ENCODE measurements around the gene MYO16. TPM values are rescaled to one million over a fixed set of nuclear protein-coding genes. Genes with fewer than 3 reads are reported as not detected.

MYO16 gene
- total RNA-seq, 1 donor from 2014 or later = 0.49 TPM

DNA sequence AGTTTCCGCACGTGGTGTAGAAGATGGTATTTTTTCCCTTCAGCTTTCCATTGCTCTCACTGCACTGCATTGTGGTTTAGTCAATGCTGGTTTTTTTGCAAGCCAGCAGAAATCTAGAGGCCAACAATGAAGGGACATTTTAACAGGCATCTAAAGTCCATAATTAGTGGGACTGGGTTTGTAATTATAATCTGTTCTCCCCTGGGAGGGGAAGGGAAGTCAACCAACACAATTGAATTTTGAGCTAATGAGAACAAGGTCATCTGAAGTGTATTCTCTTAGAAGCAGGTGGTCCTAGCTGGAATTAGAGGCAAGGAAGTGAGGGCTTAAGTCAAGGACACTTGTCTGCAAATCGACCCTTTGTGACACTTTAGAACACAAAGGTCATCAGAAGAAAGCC is 156.4 kb downstream of the MYO16 start:
- Histone ChIP-seq H3K27me3 (no peaks in the 10 kb centered on the region), H3K9me3 (no peaks in the 10 kb centered on the region), H3K4me3 (no peak overlapping the region), H3K27ac (no peak overlapping the region), H3K4me1 (no peaks in the 10 kb centered on the region), H3K36me3 (no peaks in the 10 kb centered on the region)
- intact Hi-C loops (cut with DNase I) = no loop called here
- TF ChIP-seq POLR2A (IDR thresholded peaks at IDR 0.05) (no peak), POLR2AphosphoS5 (IDR thresholded peaks at IDR 0.05; ENCODE audit: insufficient read depth in 1 of 2, low read depth in 1 of 2) (no peak)
- TF ChIP-seq, protein P1, sequence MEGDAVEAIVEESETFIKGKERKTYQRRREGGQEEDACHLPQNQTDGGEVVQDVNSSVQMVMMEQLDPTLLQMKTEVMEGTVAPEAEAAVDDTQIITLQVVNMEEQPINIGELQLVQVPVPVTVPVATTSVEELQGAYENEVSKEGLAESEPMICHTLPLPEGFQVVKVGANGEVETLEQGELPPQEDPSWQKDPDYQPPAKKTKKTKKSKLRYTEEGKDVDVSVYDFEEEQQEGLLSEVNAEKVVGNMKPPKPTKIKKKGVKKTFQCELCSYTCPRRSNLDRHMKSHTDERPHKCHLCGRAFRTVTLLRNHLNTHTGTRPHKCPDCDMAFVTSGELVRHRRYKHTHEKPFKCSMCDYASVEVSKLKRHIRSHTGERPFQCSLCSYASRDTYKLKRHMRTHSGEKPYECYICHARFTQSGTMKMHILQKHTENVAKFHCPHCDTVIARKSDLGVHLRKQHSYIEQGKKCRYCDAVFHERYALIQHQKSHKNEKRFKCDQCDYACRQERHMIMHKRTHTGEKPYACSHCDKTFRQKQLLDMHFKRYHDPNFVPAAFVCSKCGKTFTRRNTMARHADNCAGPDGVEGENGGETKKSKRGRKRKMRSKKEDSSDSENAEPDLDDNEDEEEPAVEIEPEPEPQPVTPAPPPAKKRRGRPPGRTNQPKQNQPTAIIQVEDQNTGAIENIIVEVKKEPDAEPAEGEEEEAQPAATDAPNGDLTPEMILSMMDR (IDR thresholded peaks at IDR 0.05) = no peak
- DNase-seq (ENCODE audit: extremely low spot score in 2 of 2) = no peak

DNA sequence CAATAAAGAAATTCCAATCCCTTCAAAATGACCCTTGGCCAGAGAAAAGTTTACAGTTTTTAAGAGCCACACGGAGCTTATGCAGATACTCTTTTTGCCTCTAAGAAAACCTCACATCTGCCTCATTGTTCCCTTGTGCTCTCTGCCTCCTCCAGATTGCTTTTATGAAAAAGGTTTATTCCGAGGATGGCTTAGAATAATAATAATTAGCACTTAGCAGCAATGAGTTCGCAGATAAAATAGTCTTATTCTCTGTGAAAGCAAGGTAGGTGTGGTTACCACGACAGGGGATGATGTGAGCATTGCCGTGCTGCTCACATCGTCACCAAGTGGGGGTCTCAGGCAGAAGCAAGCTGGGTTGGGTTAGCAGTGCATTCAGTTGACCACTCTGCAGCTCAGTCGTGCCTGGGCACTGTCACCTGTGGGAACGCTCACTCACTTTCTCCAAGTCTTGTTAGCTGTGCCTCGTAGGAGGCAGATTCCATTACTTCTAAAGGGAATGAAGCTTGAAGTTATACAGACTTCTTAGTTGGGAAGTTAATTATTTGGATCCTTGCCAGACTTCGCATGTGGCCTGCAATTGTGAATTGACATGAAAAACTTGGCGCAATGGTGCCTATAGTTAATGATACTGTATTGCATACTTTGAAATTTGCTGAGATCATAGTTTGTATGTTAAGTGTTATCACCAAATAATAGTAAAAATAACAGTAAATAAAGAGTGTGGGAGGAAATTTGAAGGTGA is 157.2 kb downstream of the MYO16 start:
- intact Hi-C loops (cut with DNase I) = no loop called here
- Histone ChIP-seq H3K36me3 (no peaks in the 10 kb centered on the region), H3K4me3 (no peak overlapping the region), H3K9me3 (no peaks in the 10 kb centered on the region), H3K27ac (no peak overlapping the region), H3K27me3 (no peaks in the 10 kb centered on the region), H3K4me1 (no peaks in the 10 kb centered on the region)
- TF ChIP-seq POLR2A (IDR thresholded peaks at IDR 0.05) = no peak
- DNase-seq (ENCODE audit: extremely low spot score in 2 of 2) = no peak

GRCh38 chr13:108787700-108788414 is 158.4 kb downstream of the MYO16 start:
- Histone ChIP-seq H3K9me3 (no peaks in the 10 kb centered on the region), H3K4me3 (no peak overlapping the region), H3K27ac (no peak overlapping the region), H3K4me1 (no peaks in the 10 kb centered on the region), H3K27me3 (no peaks in the 10 kb centered on the region), H3K36me3 (no peaks in the 10 kb centered on the region)
- intact Hi-C loops (cut with DNase I) = no loop called here
- DNase-seq (ENCODE audit: extremely low spot score in 2 of 2) = no peak
- TF ChIP-seq POLR2AphosphoS5 (IDR thresholded peaks at IDR 0.05; ENCODE audit: insufficient read depth in 1 of 2, low read depth in 1 of 2) (no peak), POLR2A (IDR thresholded peaks at IDR 0.05) (no peak)
- TF ChIP-seq, protein P1 (IDR thresholded peaks at IDR 0.05) = no peak

DNA sequence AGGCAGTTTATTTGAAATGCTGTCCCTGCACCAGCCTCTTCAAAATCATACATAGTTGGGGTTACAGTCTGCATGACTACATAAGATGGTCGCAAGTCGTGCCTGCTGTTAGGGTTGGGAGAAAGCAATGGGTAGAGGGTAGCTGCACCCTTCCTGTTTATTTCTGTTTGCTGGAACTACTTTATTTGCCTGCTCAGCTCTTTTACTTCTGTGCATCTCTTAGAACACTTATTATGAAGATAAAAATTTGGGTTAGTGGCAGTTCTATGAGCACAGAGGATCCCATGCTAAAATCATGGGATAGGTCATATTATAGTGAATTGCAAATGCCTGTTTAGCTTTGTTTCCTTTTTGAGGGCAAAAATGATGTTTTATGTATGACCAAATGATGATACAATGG is 160.1 kb downstream of the MYO16 start:
- Histone ChIP-seq H3K9me3 (no peaks in the 10 kb centered on the region), H3K27ac (no peak overlapping the region), H3K27me3 (no peaks in the 10 kb centered on the region), H3K4me1 (no peaks in the 10 kb centered on the region), H3K36me3 (no peaks in the 10 kb centered on the region), H3K4me3 (no peak overlapping the region)
- no peak for TF ChIP-seq POLR2A (IDR thresholded peaks at IDR 0.05)
- TF ChIP-seq POLR2AphosphoS5 (IDR thresholded peaks at IDR 0.05; ENCODE audit: insufficient read depth in 1 of 2, low read depth in 1 of 2) = no peak
- TF ChIP-seq, protein P1 (IDR thresholded peaks at IDR 0.05) = no peak
- intact Hi-C loops (cut with DNase I) = no loop called here
- DNase-seq (ENCODE audit: extremely low spot score in 2 of 2) = no peak

GRCh38 chr13:108795841-108796240 is 166.4 kb downstream of the MYO16 start:
- DNase-seq (ENCODE audit: extremely low spot score in 2 of 2) = no peak
- intact Hi-C loops (cut with DNase I) = no loop called here
- Histone ChIP-seq H3K27ac (no peak overlapping the region), H3K27me3 (no peaks in the 10 kb centered on the region), H3K4me3 (no peak overlapping the region), H3K4me1 (no peaks in the 10 kb centered on the region), H3K9me3 (no peaks in the 10 kb centered on the region), H3K36me3 (no peaks in the 10 kb centered on the region)
- no peak for TF ChIP-seq POLR2A (IDR thresholded peaks at IDR 0.05)
- TF ChIP-seq, protein P1 (IDR thresholded peaks at IDR 0.05) = no peak
- TF ChIP-seq POLR2AphosphoS5 (IDR thresholded peaks at IDR 0.05; ENCODE audit: insufficient read depth in 1 of 2, low read depth in 1 of 2) = no peak
